Activated CD8-positive, alpha-beta memory T cell treated with anti-CD3 and anti-CD28 coated beads, Interleukin-2, amount 10 ng/mL, durations not matched to agents 7 days and 5 days (primary cell): Measurements from ENCODE around the gene COL15A1. TPM values are rescaled to one million over a fixed set of nuclear protein-coding genes. Genes with fewer than 3 reads are reported as not detected.
A peak's percentile ranks its signal among the peaks of the same experiment; 100 is the strongest.
"Not testable (repeated sequence)": the region's sequence is repeated elsewhere in the genome, so short reads cannot be mapped to it uniquely, and the experiment has no call there.

Experiments
- ATAC-seq: fragments of 150-1000 bp; cut with Tn5 transposase; one replicate; pipeline ENCODE4 v1.10.0; 2021; ENCODE audit warnings: moderate library complexity
- CTCF ChIA-PET: fragments of 350-600 bp; sonication (Branson Sonifier 250); formaldehyde crosslinking; loops from one replicate; lab custom pipeline; 2021; ENCODE audit warnings: antibody characterized with exemption; lab: Charles Lee
- DNase-seq: peaks from one replicate; pipeline ENCODE4 v3.0.0-alpha.2; 2020
- H3K27ac Mint-ChIP-seq: one replicate; pipeline ENCODE4 v1.8.0; 2021; ENCODE audit warnings: mild to moderate bottlenecking, mixed read lengths
- H3K27me3 Mint-ChIP-seq: one replicate; pipeline ENCODE4 v1.8.0; 2021; ENCODE audit warnings: mixed read lengths
- H3K36me3 Mint-ChIP-seq: one replicate; pipeline ENCODE4 v1.8.0; 2021; ENCODE audit warnings: mild to moderate bottlenecking, mixed read lengths
- H3K4me1 Mint-ChIP-seq: one replicate; pipeline ENCODE4 v1.8.0; 2021; ENCODE audit warnings: mixed read lengths
- H3K4me3 Mint-ChIP-seq: one replicate; pipeline ENCODE4 v1.8.0; 2021; ENCODE audit warnings: mild to moderate bottlenecking, moderate library complexity, mixed read lengths
- H3K9me3 Mint-ChIP-seq: one replicate; pipeline ENCODE4 v1.8.0; 2022; ENCODE audit warnings: low read depth, mixed read lengths
- total RNA-seq, 2 experiments: library from RNA; stranded (reverse); gene quantifications; one replicate each; pipeline ENCODE4 v1.2.3, GENCODE V29; 2021

Gene COL15A1
- total RNA-seq, 2 experiments from 2014 or later, result 0.45 to 0.53 TPM

- Mint-ChIP-seq H3K4me1 (peaks cover 30% of the 10 kb centered on the region), H3K27ac (no peak overlapping the region), H3K27me3 (peaks cover 26% of the 10 kb centered on the region), H3K9me3 (no peaks in the 10 kb centered on the region), H3K4me3 (no peak overlapping the region), H3K36me3 (no peaks in the 10 kb centered on the region)
- no peak for ATAC-seq
- CTCF ChIA-PET, result interaction anchor here (0.7 to 10.8 kb wide), 34 partner anchors 9 to 239 kb away, joined by 3 to 179 read pairs (median 4); partner anchors contain the start of genes ALG2, SEC61B and TGFBR1
- no peak for DNase-seq
Observed at GRCh38 chr9:98999152-98999525, 55.4 kb downstream of the COL15A1 start.

GRCh38 chr9:99000476-99001395 lies 57.0 kb downstream of the COL15A1 start:
- peak; percentile 68 for ATAC-seq
- no peaks in the 10 kb centered on the region for H3K9me3 Mint-ChIP-seq

GRCh38 chr9:99001892-99002291 lies 58.2 kb downstream of the COL15A1 start:
- H3K4me1 Mint-ChIP-seq, result peaks cover 30% of the 10 kb centered on the region
- no peaks in the 10 kb centered on the region for H3K9me3 Mint-ChIP-seq
- H3K36me3 Mint-ChIP-seq, result no peaks in the 10 kb centered on the region
- ATAC-seq, result no peak
- CTCF ChIA-PET, result interaction anchor here (0.6 to 10.8 kb wide), 18 partner anchors 8 to 161 kb away, joined by 3 to 179 read pairs (median 4); partner anchors contain the start of gene TGFBR1
- no peak overlapping the region for H3K4me3 Mint-ChIP-seq
- no peak for DNase-seq
- no peak overlapping the region for H3K27ac Mint-ChIP-seq
- peaks cover 11% of the 10 kb centered on the region for H3K27me3 Mint-ChIP-seq

More at GRCh38 chr9:99000476-99001395, 57.0 kb downstream of the COL15A1 start:
- peaks cover 30% of the 10 kb centered on the region for H3K4me1 Mint-ChIP-seq
- CTCF ChIA-PET, result interaction anchor here (0.7 to 10.8 kb wide), 25 partner anchors 9 to 162 kb away, joined by 3 to 179 read pairs (median 4); partner anchors contain the start of gene TGFBR1
- H3K36me3 Mint-ChIP-seq, result no peaks in the 10 kb centered on the region
- H3K27me3 Mint-ChIP-seq, result peaks cover 17% of the 10 kb centered on the region
- DNase-seq, result peak; percentile 79
- peak overlapping the region; percentile 14 for H3K27ac Mint-ChIP-seq
- H3K4me3 Mint-ChIP-seq, result no peak overlapping the region

GRCh38 chr9:99002706-99003105 lies 59.0 kb downstream of the COL15A1 start:
- peaks cover 3% of the 10 kb centered on the region for H3K36me3 Mint-ChIP-seq
- no peak for DNase-seq

GRCh38 chr9:99003308-99003707 lies 59.6 kb downstream of the COL15A1 start:
- ATAC-seq, result no peak
- Mint-ChIP-seq H3K27me3 (peaks cover 4% of the 10 kb centered on the region), H3K4me3 (no peak overlapping the region), H3K4me1 (peaks cover 30% of the 10 kb centered on the region), H3K36me3 (peaks cover 3% of the 10 kb centered on the region), H3K9me3 (no peaks in the 10 kb centered on the region), H3K27ac (no peak overlapping the region)
- CTCF ChIA-PET, result interaction anchor here (1.1 to 10.8 kb wide), 7 partner anchors 10 to 155 kb away, joined by 3 to 179 read pairs (median 6); partner anchors contain the start of gene TGFBR1
- DNase-seq, result no peak

More at GRCh38 chr9:99002706-99003105, 59.0 kb downstream of the COL15A1 start:
- Mint-ChIP-seq H3K9me3 (no peaks in the 10 kb centered on the region), H3K27ac (no peak overlapping the region), H3K4me1 (peaks cover 30% of the 10 kb centered on the region), H3K4me3 (no peak overlapping the region), H3K27me3 (peaks cover 7% of the 10 kb centered on the region)
- CTCF ChIA-PET, result interaction anchor here (0.6 to 10.8 kb wide), 10 partner anchors 11 to 154 kb away, joined by 3 to 179 read pairs (median 6); partner anchors contain the start of gene TGFBR1
- ATAC-seq, result no peak

- Mint-ChIP-seq H3K9me3 (peaks cover 3% of the 10 kb centered on the region), H3K36me3 (peaks cover 7% of the 10 kb centered on the region), H3K27me3 (no peaks in the 10 kb centered on the region), H3K27ac (no peak overlapping the region), H3K4me1 (peaks cover 27% of the 10 kb centered on the region), H3K4me3 (no peak overlapping the region)
- ATAC-seq, result no peak
- DNase-seq, result peak; percentile 34
- CTCF ChIA-PET, result interaction anchor here (1.3 kb wide), 1 partner anchor 9 kb away, joined by 5 read pairs; no protein-coding TSS in a partner anchor
Observed at GRCh38 chr9:99004115-99004514, 60.4 kb downstream of the COL15A1 start.

GRCh38 chr9:99004717-99005460 lies 61.2 kb downstream of the COL15A1 start:
- peaks cover 26% of the 10 kb centered on the region for H3K4me1 Mint-ChIP-seq
- ATAC-seq (no peak), DNase-seq (peak; percentile 31)
- H3K36me3 Mint-ChIP-seq, result peaks cover 10% of the 10 kb centered on the region
- H3K27ac Mint-ChIP-seq, result no peak overlapping the region
- no peaks in the 10 kb centered on the region for H3K27me3 Mint-ChIP-seq
- peaks cover 4% of the 10 kb centered on the region for H3K9me3 Mint-ChIP-seq
- CTCF ChIA-PET, result interaction anchor here (1.3 to 1.4 kb wide), 2 partner anchors 8 to 30 kb away, joined by 4 to 5 read pairs; no protein-coding TSS in a partner anchor
- no peak overlapping the region for H3K4me3 Mint-ChIP-seq

- no peak for ATAC-seq
- CTCF ChIA-PET, result interaction anchor here (1.3 to 1.4 kb wide), 2 partner anchors 8 to 31 kb away, joined by 4 to 5 read pairs; no protein-coding TSS in a partner anchor
- no peak overlapping the region for H3K27ac Mint-ChIP-seq
- peaks cover 22% of the 10 kb centered on the region for H3K4me1 Mint-ChIP-seq
- H3K4me3 Mint-ChIP-seq, result no peak overlapping the region
- DNase-seq, result no peak
- no peaks in the 10 kb centered on the region for H3K27me3 Mint-ChIP-seq
- peaks cover 15% of the 10 kb centered on the region for H3K36me3 Mint-ChIP-seq
- H3K9me3 Mint-ChIP-seq, result peaks cover 9% of the 10 kb centered on the region
Observed at GRCh38 chr9:99005651-99006050, 61.9 kb downstream of the COL15A1 start.

GRCh38 chr9:99006511-99006910 lies 62.8 kb downstream of the COL15A1 start:
- Mint-ChIP-seq H3K27me3 (no peaks in the 10 kb centered on the region), H3K36me3 (peaks cover 20% of the 10 kb centered on the region), H3K27ac (no peak overlapping the region), H3K4me1 (peaks cover 13% of the 10 kb centered on the region), H3K4me3 (no peak overlapping the region), H3K9me3 (peaks cover 9% of the 10 kb centered on the region)
- DNase-seq (no peak), ATAC-seq (no peak)
- CTCF ChIA-PET, result interaction anchor here (1.1 kb wide), 1 partner anchor 158 kb away, joined by 3 read pairs; no protein-coding TSS in a partner anchor

GRCh38 chr9:99006979-99007378 lies 63.3 kb downstream of the COL15A1 start:
- Mint-ChIP-seq H3K4me3 (no peak overlapping the region), H3K27ac (no peak overlapping the region), H3K27me3 (no peaks in the 10 kb centered on the region), H3K4me1 (peaks cover 10% of the 10 kb centered on the region), H3K36me3 (peaks cover 20% of the 10 kb centered on the region), H3K9me3 (peaks cover 9% of the 10 kb centered on the region)
- DNase-seq (no peak), ATAC-seq (no peak)
- CTCF ChIA-PET, result interaction anchor here (1.1 kb wide), 1 partner anchor 159 kb away, joined by 3 read pairs; no protein-coding TSS in a partner anchor

GRCh38 chr9:99008203-99008602 lies 64.5 kb downstream of the COL15A1 start:
- H3K4me3 Mint-ChIP-seq, result no peak overlapping the region
- H3K4me1 Mint-ChIP-seq, result peaks cover 7% of the 10 kb centered on the region
- no peak for DNase-seq
- no peak for ATAC-seq
- no peak overlapping the region for H3K27ac Mint-ChIP-seq
- peaks cover 9% of the 10 kb centered on the region for H3K9me3 Mint-ChIP-seq
- no peaks in the 10 kb centered on the region for H3K27me3 Mint-ChIP-seq
- CTCF ChIA-PET, result interaction anchor here (1.8 kb wide), 1 partner anchor 9 kb away, joined by 5 read pairs; no protein-coding TSS in a partner anchor
- H3K36me3 Mint-ChIP-seq, result peaks cover 28% of the 10 kb centered on the region

GRCh38 chr9:99010393-99010792 lies 66.7 kb downstream of the COL15A1 start:
- peaks cover 21% of the 10 kb centered on the region for H3K4me1 Mint-ChIP-seq
- not testable (repeated sequence) for H3K4me3 Mint-ChIP-seq, H3K27me3 Mint-ChIP-seq, H3K27ac Mint-ChIP-seq, H3K9me3 Mint-ChIP-seq, ATAC-seq, DNase-seq
- CTCF ChIA-PET, result interaction anchor here (1.0 to 5.0 kb wide), 3 partner anchors 9 to 172 kb away, joined by 3 to 24 read pairs (median 4); no protein-coding TSS in a partner anchor
- H3K36me3 Mint-ChIP-seq, result peaks cover 38% of the 10 kb centered on the region
